Muscle of leg (tissue), 11 donors: ENCODE results near the gene TMEM190. TPM values are rescaled to one million over a fixed set of nuclear protein-coding genes. Genes with fewer than 3 reads are reported as not detected.
A peak's percentile ranks its signal among the peaks of the same experiment; 100 is the strongest.

Experiments
- DNase-seq: peaks from one replicate; pipeline ENCODE4 v3.0.0; 2013
- H3K27ac ChIP-seq: one replicate; pipeline ENCODE4 v1.5.1; 2013; ENCODE audit warnings: mild to moderate bottlenecking, low read length, control low read depth
- H3K27me3 ChIP-seq: one replicate; pipeline ENCODE4 v1.6.1; 2013; ENCODE audit warnings: low read length; ENCODE audit not compliant: control insufficient read depth, insufficient read depth
- H3K36me3 ChIP-seq: one replicate; pipeline ENCODE4 v1.6.1; 2013; ENCODE audit warnings: low read length; ENCODE audit not compliant: control insufficient read depth, insufficient read depth
- H3K4me1 ChIP-seq: one replicate; pipeline ENCODE4 v1.6.1; 2013; ENCODE audit warnings: low read length; ENCODE audit not compliant: control insufficient read depth, insufficient read depth
- H3K4me3 ChIP-seq: one replicate; pipeline ENCODE4 v1.5.1; 2013; ENCODE audit warnings: low read length, control low read depth
- H3K9me3 ChIP-seq: replicated peaks from 2 replicates; pipeline ENCODE4 v1.6.1; 2013; ENCODE audit warnings: low read depth, low read length; ENCODE audit not compliant: control insufficient read depth
- WGBS: methylation state at CpG from one replicate; pipeline ENCODE4 v1.1.5; 2013; ENCODE audit warnings: missing lambda C conversion rate; ENCODE audit not compliant: insufficient coverage; 5-methylcytosine and 5-hydroxymethylcytosine counted together
- polyA plus RNA-seq, 8 donors: library from polyadenylated mRNA; unstranded; fragments of 120-200 nt; gene quantifications; one replicate each; pipeline versions ENCODE4 v1.2.1 to v1.2.3, GENCODE V29; 2013; ENCODE audit warnings: inconsistent platforms in 1 of 8, low replicate concordance in 1 of 8; ENCODE audit not compliant: insufficient read length in 8 of 8, insufficient read depth in 1 of 8
- total RNA-seq: library from RNA; stranded (reverse); fragments of 120-200 nt; gene quantifications from one replicate; pipeline ENCODE4 v1.2.4, GENCODE V29; 2013

TMEM190 gene
- total and polyA plus RNA-seq, 9 donors = 0.50 TPM; not detected in 8

- Histone ChIP-seq H3K4me3 (no peak overlapping the region), H3K27ac (no peak overlapping the region), H3K36me3 (no peaks in the 10 kb centered on the region), H3K9me3 (no peaks in the 10 kb centered on the region), H3K27me3 (peaks cover 83% of the 10 kb centered on the region), H3K4me1 (peaks cover 46% of the 10 kb centered on the region)
- WGBS = 41% methylated on average over 19 of the region's 24 CpGs
- DNase-seq = no peak
Observed at GRCh38 chr19:55372316-55373081, 4.1 kb upstream of the TMEM190 start.

- DNase-seq = no peak
- Histone ChIP-seq H3K4me3 (no peak overlapping the region), H3K36me3 (no peaks in the 10 kb centered on the region), H3K27me3 (peaks cover 82% of the 10 kb centered on the region), H3K9me3 (no peaks in the 10 kb centered on the region), H3K27ac (no peak overlapping the region), H3K4me1 (peaks cover 49% of the 10 kb centered on the region)
- WGBS = 43% methylated on average over 9 of the region's 9 CpGs
Observed at GRCh38 chr19:55373306-55373992, 3.2 kb upstream of the TMEM190 start.

DNA sequence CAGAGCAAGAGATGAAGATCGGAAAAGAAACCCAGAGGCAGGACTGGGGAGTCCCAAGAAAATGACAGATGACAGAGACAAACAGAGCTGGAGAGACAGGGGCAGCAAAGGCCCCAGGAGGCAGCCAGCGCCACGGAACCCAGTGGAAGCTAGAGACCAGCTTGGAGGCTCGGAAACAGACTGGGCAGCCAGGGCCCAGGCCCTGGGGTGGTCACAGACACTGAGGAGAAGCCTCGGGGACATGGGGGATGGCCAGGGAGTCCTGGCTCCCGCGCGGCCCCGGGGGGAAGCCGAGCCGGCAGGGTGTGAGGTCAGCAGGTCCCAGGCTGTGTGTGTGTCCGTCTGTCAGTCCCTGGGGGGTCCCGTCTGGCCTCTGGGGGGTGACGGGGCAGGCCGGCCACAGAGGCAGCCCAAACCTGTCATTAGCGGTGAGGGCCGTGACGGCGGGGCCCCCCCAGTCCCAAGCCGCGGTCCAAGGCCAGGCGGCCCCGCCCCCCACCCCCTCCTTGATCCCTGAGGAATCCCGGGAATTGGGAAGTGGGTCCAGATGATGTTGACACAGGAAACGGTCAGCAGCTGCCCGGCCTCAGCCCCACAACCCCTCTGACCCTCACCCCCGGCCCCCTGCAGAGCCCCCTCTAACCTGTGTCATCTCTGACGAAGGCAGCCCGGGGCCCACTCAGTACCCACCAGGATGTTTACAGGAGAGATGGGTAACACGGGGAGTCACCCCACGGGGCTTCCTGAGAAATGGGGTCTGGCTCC, 2.5 kb upstream of the TMEM190 start:
- H3K4me3 ChIP-seq = no peak overlapping the region
- no peaks in the 10 kb centered on the region for H3K36me3 ChIP-seq
- H3K27me3 ChIP-seq = peaks cover 77% of the 10 kb centered on the region
- DNase-seq = no peak
- 8% methylated on average over 22 of the region's 31 CpGs for whole genome bisulfite sequencing
- peaks cover 49% of the 10 kb centered on the region for H3K4me1 ChIP-seq
- H3K9me3 ChIP-seq = no peaks in the 10 kb centered on the region
- H3K27ac ChIP-seq = no peak overlapping the region

DNA sequence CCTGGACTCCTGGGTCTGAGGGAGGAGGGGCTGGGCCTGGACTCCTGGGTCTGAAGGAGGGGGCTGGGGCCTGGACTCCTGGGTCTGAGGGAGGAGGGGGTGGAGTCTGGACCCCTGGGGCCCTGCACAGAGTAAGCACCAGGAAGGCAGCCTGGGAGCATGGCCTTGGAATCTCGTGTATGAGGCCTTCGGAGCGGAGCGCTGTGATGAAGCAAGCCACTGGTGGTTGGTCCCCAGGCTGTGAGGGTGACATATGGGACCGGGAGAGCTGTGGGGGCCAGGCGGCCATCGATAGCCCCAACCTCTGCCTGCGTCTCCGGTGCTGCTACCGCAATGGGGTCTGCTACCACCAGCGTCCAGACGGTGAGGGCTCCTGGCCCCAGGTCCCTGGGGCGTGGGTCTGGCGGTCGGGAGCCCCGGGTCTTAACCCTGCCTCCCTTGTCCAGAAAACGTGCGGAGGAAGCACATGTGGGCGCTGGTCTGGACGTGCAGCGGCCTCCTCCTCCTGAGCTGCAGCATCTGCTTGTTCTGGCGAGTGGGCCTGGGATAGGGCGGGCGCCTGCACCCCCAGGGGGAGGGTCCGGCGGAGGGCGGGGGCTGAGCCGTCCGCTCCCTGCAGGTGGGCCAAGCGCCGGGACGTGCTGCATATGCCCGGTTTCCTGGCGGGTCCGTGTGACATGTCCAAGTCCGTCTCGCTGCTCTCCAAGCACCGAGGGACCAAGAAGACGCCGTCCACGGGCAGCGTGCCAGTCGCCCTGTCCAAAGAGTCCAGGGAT, 918 bp downstream of the TMEM190 start:
- Histone ChIP-seq H3K4me3 (no peak overlapping the region), H3K27me3 (peaks cover 46% of the 10 kb centered on the region), H3K36me3 (no peaks in the 10 kb centered on the region), H3K27ac (no peak overlapping the region), H3K4me1 (peaks cover 43% of the 10 kb centered on the region), H3K9me3 (no peaks in the 10 kb centered on the region)
- 6% methylated on average over 43 of the region's 43 CpGs for WGBS
- peak; percentile 48 for DNase-seq

GRCh38 chr19:55379174-55379573, 2.5 kb downstream of the TMEM190 start:
- peaks cover 39% of the 10 kb centered on the region for H3K4me1 ChIP-seq
- no peak overlapping the region for H3K4me3 ChIP-seq
- H3K9me3 ChIP-seq = no peaks in the 10 kb centered on the region
- peaks cover 32% of the 10 kb centered on the region for H3K27me3 ChIP-seq
- H3K36me3 ChIP-seq = no peaks in the 10 kb centered on the region
- DNase-seq = peak; percentile 87
- H3K27ac ChIP-seq = no peak overlapping the region
- WGBS = 56% methylated on average over 3 of the region's 11 CpGs

DNA sequence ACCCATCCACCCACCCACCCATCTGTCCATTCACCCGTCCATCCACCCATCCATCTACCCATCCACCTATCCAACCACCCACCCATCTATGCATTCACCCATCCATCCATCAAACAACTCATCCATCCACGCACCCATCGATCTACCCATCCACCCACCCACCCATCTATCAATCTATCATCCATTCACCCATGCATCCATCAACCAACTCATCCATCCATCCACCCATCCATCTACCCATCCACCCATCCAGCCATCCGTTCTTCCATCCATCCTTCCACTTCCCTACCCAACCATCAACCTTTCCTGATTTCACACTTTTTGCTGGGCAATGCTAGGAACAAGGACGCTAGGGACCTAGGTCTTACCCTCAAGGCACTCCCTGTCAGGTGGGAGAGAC, 5.4 kb downstream of the TMEM190 start:
- Histone ChIP-seq H3K27me3 (peaks cover 12% of the 10 kb centered on the region), H3K36me3 (peaks cover 6% of the 10 kb centered on the region), H3K4me1 (peaks cover 47% of the 10 kb centered on the region), H3K27ac (no peak overlapping the region), H3K4me3 (no peak overlapping the region), H3K9me3 (no peaks in the 10 kb centered on the region)
- WGBS = 97% methylated on average over 5 of the region's 5 CpGs
- no peak for DNase-seq

DNA sequence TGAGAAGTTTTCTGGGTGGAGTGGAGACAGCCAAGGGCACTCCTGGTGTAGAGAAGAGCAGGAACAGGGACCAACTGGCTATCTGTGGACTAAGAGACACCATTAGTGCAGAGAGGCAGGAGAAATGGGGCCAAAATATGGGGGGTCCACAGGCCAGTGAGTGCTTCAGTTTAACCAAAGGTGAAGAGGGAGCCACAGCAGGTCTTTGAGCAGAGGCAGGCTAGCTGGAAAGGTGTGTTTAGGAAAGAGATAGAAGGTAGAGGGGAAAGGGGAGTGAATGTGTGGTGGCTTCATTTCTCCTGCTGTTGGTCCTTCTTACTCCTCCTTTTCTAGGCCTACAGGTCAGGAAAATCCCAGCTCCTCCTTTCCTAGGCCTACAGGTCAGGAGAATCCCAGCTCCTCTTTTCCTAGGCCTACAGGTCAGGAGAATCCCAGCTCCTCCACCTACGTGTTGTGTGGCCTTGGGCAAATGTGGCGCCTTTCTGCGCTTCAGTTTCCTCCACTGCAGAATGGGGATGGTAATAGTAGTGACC, 6.0 kb downstream of the TMEM190 start:
- Histone ChIP-seq H3K4me3 (no peak overlapping the region), H3K9me3 (no peaks in the 10 kb centered on the region), H3K36me3 (peaks cover 12% of the 10 kb centered on the region), H3K27ac (no peak overlapping the region), H3K4me1 (peaks cover 48% of the 10 kb centered on the region), H3K27me3 (peaks cover 10% of the 10 kb centered on the region)
- DNase-seq = no peak
- no CpG with 5 or more reads among the region's 3 CpGs for WGBS

GRCh38 chr19:55383279-55384130, 6.9 kb downstream of the TMEM190 start:
- Histone ChIP-seq H3K9me3 (no peaks in the 10 kb centered on the region), H3K4me1 (peaks cover 51% of the 10 kb centered on the region), H3K27ac (peak overlapping the region; percentile 3), H3K4me3 (peak overlapping the region; percentile 38), H3K36me3 (peaks cover 21% of the 10 kb centered on the region), H3K27me3 (peaks cover 2% of the 10 kb centered on the region)
- DNase-seq = peak; percentile 72
- WGBS = 1% methylated on average over 82 of the region's 88 CpGs
